GM10847 (cell line): ENCODE results near the gene GRID2IP.

Source experiments
- POLR2A ChIP-seq: IDR thresholded peaks from 2 replicates; pipeline ENCODE4 v1.6.1; 2011; ENCODE audit not compliant: insufficient read length; ENCODE audit errors: extremely low read depth

The GRID2IP gene

DNA sequence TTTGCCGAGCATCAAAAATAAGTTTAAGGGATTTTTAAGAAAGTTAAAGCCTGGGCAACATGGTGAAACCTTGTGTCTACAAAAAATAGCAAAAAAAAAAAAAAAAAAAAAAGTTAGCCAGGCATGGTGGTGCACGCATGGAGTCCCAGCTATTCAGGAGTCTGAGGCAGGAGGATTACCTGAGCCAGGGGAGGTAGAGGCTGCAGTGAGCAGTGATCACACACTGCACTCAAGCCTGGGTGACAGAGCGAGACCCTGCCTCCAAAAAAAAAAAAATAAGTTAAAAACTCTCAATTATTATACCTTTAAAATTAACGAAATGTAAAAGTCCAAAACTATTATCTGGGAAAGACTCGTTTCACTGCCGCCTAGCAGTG, 68.5 kb downstream of the GRID2IP start:
- no peak for TF ChIP-seq POLR2A

DNA sequence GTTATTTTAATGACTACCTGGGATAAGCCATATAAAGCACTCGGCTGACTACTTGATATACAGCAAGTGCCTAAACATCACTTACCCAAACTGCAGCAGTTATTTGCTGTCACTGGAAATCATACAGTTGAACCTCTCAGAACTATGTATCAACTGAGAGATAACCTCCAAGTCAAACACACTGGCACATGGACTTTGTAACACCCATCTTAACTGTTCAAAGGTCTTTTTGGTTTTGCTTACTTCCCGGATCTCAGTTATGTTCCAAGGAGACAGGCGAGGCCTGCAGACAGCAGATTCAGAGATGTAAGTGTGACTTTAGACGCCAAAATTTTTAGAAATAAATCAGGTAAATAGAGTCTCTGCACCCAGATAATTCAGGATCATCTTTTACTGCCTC, 69.0 kb downstream of the GRID2IP start:
- no peak for TF ChIP-seq POLR2A

DNA sequence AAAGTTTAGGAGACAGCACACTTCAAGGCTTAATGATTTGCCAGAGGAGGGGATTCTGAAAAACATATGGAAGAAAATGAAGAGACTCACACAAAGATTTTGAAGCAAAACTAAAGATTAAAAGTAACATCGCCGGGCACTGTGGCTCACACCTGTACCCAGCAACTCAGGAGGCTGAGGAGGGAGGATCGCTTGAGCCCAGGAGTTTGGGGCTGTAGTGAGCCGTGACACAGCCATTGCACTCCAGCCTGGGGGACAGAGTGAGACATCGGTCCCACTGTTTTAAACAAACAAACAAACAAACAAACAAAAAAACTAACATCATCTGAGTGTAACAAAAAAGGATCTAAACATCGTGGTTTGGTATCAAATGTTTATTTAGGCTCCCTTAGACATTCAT, 69.8 kb downstream of the GRID2IP start:
- TF ChIP-seq POLR2A = no peak

DNA sequence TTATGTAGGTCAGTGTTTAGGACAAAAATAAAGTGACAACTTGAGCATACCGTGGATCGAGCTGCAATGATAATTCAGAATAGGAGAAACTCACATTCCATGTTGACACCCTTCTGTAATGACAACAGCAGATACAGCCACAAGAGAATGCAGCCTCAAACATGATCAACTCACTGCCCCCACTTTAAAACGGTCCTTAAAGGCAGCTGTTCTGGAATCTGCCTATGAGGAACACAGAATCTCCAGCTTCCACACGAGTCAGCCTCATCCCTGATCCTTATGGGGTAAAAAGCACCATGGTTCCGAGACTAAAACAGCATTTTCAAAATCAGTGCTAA, 71.0 kb downstream of the GRID2IP start:
- no peak for TF ChIP-seq POLR2A

DNA sequence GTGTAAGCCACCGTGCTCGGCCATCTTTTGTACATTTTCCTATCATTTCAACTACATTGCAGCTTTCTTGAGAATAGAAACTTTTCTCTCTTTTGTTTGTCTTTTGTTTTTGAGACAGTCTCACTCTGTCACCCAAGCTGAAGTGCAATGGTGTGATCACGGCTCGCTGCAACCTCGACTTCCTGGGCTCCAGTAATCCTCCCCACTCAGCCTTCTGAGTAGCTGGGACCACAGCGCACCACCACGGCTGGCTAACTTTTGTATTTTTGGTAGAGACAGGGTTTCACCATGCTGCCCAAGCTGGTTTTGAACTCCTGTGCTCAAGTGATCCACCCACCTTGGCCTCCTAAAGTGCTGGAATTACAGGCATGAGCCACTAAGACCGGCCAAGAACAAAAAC, 72.2 kb downstream of the GRID2IP start:
- TF ChIP-seq POLR2A = no peak

DNA sequence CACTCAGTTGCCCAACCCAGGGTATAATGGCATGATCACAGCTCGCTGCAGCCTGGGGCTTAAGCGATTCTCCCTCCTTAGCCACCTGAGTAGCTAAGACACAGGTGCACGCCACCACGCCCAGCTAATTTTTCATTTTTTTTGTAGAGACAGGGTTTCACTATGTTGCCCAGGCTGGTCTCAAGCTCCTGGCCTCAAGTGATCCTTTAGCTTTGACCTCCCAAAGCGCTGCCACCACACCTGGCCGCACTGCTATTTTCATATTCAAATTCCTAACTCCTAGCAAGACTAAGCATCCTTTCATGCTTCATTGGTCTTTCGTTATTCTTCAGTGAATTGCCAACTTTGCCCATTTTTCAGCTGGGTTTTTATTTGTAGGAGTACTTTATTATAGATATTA, 73.1 kb downstream of the GRID2IP start:
- no peak for TF ChIP-seq POLR2A

DNA sequence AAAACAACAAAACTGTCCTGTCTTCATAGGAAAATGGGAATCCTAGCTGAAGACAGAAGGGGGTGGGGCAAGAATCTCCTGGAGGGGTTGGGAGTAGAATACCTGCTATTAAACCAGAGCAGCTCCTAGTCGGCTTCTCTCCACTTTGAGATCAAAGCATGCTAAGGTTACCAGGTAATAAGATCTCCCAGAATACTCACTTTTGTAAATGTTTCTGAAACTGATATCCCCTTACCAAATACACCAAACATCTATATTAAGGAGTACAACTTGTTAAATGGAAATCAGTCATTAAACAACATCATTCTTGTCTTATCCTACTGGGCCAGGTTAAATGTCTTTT, 74.0 kb downstream of the GRID2IP start:
- TF ChIP-seq POLR2A = no peak

DNA sequence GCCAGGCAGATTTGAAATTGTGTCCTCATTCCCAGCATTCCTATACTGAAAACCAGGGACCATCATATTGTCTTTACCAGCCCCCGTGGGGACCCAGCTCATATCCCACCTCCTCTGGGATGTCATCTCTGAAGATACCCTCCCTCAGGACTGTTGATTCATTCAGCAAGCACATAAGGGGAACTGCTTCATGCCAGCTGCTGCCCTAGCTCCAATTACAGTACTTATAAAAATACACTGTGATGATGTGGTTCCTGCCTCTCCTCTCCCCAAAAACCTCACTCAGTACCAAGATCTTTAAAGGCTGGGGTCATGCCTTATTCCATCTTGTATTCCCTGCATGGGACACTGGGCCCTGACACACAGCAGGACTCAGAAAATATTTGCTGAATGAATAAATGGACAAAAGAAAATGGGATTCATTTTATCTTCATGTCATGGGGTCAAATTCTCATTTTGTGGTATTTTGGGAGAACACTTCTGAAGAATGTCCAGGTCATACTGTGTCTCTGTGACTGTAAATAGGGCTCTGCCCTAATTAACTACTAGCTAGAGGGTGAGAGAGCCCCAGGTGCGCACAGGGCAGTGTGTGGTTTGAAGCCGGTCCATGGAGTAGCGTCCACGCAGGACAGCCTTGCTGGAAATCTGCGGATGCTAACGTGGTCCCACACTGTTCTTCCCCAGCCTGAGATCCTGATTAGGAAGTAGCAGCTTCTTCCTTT, 74.5 kb downstream of the GRID2IP start:
- no peak for TF ChIP-seq POLR2A

DNA sequence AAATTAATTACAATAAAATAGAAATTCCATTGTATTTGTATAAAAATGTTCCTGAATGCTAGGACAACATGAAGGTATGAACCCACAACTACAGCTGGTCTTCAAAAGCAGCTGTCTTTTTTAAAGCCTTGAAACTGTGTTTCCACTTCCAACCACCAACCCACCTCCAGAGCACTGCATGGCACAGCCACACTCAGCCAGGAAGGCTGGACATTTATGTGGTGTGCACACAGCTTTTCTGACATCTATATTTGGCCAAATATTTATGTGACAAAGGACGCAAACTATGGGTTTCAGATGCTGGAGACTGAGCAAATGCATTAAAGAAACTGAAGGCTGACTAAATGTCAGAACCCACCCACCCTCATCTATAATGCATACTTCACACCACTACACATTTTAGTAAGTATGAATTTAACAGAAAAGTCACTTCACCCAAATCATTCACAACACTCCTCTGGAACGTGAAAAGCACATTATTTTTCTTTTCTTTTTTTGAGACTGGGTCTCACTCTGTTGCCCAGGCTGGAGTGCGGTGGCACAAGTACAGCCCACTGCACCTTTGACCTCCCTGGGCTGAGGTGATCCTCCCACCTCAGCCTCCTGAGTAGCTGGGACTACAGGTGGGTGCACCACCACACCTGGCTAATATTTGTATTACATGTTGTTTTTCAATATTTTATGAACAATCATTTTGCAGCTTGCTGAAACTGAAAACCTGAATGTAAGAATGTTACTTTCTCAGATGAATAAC, 75.7 kb downstream of the GRID2IP start:
- no peak for TF ChIP-seq POLR2A

DNA sequence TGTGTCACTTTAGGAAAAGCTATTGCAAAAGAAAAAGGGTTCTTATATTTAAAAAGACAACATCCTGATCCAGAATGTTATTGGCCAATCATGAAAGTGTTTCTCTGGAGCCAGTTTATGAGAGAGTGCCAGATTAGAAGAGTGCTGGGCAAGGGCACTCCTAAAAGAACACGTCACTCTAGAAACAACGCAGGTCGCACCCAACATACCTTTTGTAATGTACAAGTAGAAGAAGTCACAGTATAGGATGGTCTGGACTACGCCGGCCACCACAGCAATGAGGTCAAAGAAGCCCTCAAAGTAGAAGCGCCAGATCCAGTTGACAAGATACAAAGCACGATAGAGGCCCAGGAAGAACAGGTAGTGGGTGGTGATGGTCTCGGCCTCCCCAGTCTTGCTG, 85.4 kb downstream of the GRID2IP start:
- no peak for TF ChIP-seq POLR2A

DNA sequence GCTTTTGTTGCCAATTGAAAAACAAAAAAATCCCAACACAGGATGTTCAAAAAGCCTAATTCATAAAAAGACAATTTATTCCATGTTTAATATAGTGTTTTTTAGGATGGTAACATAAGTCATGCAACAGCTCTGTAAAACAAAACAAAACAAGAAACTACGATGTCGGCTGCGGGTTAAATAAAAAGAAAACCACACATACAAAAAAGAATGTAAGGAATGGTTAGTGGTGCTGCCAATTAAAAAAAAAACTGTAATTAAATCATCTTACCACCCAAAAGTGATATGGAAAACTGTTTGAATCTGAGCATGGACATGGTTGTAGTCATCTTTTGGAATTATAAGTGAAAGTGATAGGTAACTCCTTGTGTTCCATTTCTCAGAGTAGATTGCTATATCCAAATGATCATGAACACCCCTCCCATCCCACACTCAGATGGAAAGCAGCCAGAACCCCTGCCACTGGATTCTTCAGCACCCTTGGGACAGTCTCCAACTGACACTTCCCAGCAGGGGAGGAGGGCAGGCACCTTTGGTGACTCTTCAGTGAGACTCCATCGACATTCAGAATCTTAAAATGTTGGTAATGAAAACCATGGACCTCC, 89.2 kb downstream of the GRID2IP start:
- TF ChIP-seq POLR2A = no peak

DNA sequence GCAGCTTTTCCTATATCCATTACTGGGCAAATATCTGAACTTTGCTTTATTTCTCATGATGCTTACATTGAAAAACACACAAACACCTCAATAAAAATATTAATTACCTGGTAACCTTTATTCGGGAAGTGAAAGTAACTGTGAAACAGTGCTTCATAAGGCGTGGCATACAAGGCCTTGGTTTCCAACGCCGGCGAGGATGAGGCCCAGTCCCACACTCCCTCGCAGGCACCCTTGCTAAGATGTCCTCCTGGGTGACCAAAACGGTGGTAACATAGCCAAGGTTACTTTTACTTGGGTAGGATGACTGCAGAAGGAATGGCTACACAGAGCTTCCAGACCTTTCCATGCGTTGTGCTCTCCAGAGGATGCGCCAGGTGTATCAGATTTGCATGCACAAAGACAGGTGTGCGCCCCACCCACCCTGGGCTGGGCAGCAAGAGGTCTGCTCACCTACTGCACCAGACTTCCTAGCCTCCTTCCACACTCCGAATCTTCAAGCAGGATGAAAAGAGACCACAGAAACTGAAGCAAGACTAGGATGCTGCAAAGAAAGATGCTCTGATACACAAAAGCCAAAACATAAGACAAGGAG, 90.2 kb downstream of the GRID2IP start:
- TF ChIP-seq POLR2A = no peak

DNA sequence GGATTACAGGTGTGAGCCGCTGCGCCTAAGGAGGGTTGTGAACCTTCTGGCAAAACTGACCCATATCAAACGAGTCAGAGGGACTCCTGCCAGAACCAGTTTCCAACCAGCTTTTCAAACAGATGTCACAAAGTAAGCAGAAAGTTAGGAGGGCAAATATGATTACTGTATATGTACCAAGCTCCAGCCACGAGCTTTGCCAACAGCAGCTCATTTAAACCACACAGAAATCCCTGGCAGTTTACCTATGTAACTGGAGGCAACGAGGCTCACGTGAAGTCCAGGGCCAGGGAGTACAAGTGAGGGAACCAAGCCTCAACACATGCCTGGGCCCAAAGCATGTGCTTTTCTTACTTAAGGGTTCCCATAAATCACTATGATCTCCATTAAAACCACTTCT, 91.0 kb downstream of the GRID2IP start:
- TF ChIP-seq POLR2A = no peak

DNA sequence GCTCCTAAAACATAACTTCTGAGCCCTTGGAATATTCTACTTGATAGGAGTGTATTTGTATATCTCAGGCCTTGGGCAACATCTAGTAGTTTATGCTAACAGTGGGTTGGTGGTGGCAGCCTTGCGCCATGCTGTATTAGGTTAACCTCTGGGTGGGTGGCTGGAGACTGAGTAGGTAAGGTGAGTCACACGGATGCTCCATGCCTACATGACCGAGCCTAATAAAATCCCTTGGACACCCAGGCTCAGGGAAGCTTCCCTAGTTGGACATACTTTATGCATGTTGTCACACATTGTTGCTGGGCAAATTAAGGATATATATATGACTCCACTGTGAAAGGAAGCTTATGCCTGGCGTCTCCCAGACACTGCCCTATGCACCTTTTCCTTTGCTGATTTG, 97.5 kb downstream of the GRID2IP start:
- no peak for TF ChIP-seq POLR2A

DNA sequence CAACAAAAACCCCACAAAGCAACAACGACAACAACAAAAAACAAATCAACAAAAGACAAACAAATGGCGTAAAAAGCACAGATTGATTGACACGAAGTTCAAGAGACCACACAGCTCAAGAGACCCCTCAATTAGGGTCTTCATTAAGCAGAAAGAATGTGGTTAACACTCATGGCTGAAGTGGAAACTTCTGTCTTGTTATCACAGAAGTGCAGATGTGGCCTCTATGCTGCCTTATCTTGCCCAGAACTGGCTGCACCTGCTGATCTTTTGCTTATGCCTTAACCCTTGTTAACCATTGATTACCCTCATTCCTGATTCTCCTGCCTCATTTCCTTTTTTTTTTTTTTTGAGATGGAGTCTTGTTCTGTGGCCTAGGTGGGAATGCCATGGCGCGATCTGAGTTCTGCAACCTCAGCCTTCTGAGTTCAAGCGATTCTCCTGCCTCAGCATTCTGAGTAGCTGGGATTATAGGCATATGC, 100.0 kb downstream of the GRID2IP start:
- no peak for TF ChIP-seq POLR2A

DNA sequence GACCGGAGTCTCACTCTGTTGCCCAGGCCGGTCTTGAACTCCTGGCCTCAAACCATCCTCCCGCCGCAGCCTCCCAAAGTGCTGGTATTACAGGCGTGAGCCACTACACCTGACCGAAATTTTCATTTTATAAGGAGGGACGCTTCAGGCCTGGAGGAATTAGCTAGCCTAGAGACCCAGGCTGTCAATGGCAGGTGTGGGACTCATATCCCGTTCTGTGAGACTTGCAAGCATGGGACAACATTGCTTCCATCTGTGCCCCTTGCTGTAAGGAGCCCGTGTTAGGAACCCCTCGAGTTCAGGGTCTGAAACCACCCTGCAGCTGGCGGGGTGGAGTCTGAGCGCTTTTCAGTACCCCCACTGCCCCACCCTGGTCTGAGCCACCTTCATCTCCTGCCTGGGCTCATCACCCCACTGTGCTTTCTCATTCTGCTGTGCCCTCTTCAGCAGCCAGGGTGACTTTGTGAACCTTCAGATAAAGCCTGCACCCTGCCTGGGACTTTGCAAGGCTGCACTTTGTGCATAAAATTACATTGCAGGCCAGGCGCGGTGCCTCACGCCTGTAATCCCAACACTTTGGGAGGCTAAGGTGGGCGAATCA, 102.2 kb downstream of the GRID2IP start:
- TF ChIP-seq POLR2A = no peak
